A673 (cell line): ENCODE results near the gene IFT52. TPM values are rescaled to one million over a fixed set of nuclear protein-coding genes. Genes with fewer than 3 reads are reported as not detected.

Experiments
- BruUV-seq: library from RNA; stranded (reverse); fragments of 400-500 nt; replicated peaks from 2 replicates; lab custom pipeline; 2021; lab: Mats Ljungman, UMichigan
- CTCF ChIA-PET: fragments of 300-600 bp; sonication (Branson Sonifier 250); formaldehyde crosslinking; loops from one replicate; lab custom pipeline; 2022; ENCODE audit warnings: antibody characterized with exemption; lab: Charles Lee
- POLR2A ChIA-PET: fragments of 300-600 bp; sonication (Branson Sonifier 250); formaldehyde crosslinking; loops from one replicate; lab custom pipeline; 2022; ENCODE audit warnings: antibody characterized with exemption; ENCODE audit not compliant: low non-redundant PET; lab: Charles Lee
- DNase-seq: peaks from one replicate; pipeline ENCODE4 v3.0.0-alpha.2; 2015; ENCODE audit warnings: low spot score
- H3K27ac ChIP-seq: fragments of 200-600 bp; sonication (generic); 2 replicates; pipeline ENCODE4 v1.5.1; 2016; ENCODE audit warnings: mixed run types, low read depth, mild to moderate bottlenecking, mixed read lengths, antibody characterized with exemption, low read length; ENCODE audit not compliant: poor library complexity, severe bottlenecking
- H3K27me3 ChIP-seq: fragments of 200-600 bp; sonication (generic); replicated peaks from 2 replicates; pipeline ENCODE4 v1.6.1; 2017; ENCODE audit warnings: mixed run types, low read depth, mild to moderate bottlenecking, mixed read lengths, antibody characterized with exemption, low read length; ENCODE audit not compliant: insufficient read depth, poor library complexity
- H3K36me3 ChIP-seq: fragments of 200-600 bp; sonication (generic); 2 replicates; pipeline ENCODE4 v1.6.1; 2016; ENCODE audit warnings: mixed run types, mild to moderate bottlenecking, mixed read lengths, antibody characterized with exemption, low read length; ENCODE audit not compliant: insufficient read depth, poor library complexity, severe bottlenecking
- H3K4me1 ChIP-seq: fragments of 200-600 bp; sonication (generic); 2 replicates; pipeline ENCODE4 v1.6.1; 2017; ENCODE audit warnings: mixed run types, mild to moderate bottlenecking, mixed read lengths, antibody characterized with exemption, low read length; ENCODE audit not compliant: insufficient read depth, poor library complexity, severe bottlenecking
- H3K4me3 ChIP-seq: fragments of 200-600 bp; sonication (generic); 2 replicates; pipeline ENCODE4 v1.5.1; 2016; ENCODE audit warnings: low read depth, mixed run types, mild to moderate bottlenecking, mixed read lengths, low read length; ENCODE audit not compliant: poor library complexity, severe bottlenecking
- H3K9me3 ChIP-seq: fragments of 200-600 bp; sonication (generic); 2 replicates; pipeline ENCODE4 v1.6.1; 2016; ENCODE audit warnings: mixed run types, low read depth, mild to moderate bottlenecking, mixed read lengths, antibody characterized with exemption, low read length; ENCODE audit not compliant: poor library complexity, severe bottlenecking
- CTCF ChIP-seq: fragments of 300-800, 200-600 bp; sonication (generic); conservative IDR thresholded peaks from 2 replicates; pipeline ENCODE4 v1.5.1; 2017; ENCODE audit warnings: low read depth, mild to moderate bottlenecking, antibody characterized with exemption, low read length, moderate library complexity, mixed read lengths
- EZH2 ChIP-seq: fragments of 200-600 bp; sonication (generic); IDR thresholded peaks from 2 replicates; pipeline ENCODE4 v1.6.1; 2017; ENCODE audit warnings: borderline replicate concordance, low read depth, mild to moderate bottlenecking, mixed read lengths, antibody characterized with exemption, low read length; ENCODE audit not compliant: poor library complexity, severe bottlenecking
- intact Hi-C: fragments of 100-400 bp; cut with micrococcal nuclease; formaldehyde crosslinking; loops from one replicate; pipeline ENCODE4 v1.10.0; 2022; ENCODE audit not compliant: unreplicated experiment
- total RNA-seq: library from RNA; stranded (reverse); gene quantifications from 2 replicates; pipeline ENCODE4 v1.2.3, GENCODE V29; 2021

Gene IFT52
- total RNA-seq, 1 experiment from 2014 or later: 44.3 TPM

GRCh38 chr20:43658723-43659419, 68.1 kb downstream of the IFT52 start:
- ChIA-PET CTCF (no interaction called here), POLR2A (no interaction called here)
- DNase-seq: no peak
- H3K27me3 ChIP-seq: no peaks in the 10 kb centered on the region
- BruUV-seq: no TSS peak
- no peak overlapping the region for H3K4me3 ChIP-seq
- H3K4me1 ChIP-seq: peaks cover 6% of the 10 kb centered on the region
- intact Hi-C loops: no loop called here
- no peaks in the 10 kb centered on the region for H3K36me3 ChIP-seq
- H3K27ac ChIP-seq: no peak overlapping the region
- TF ChIP-seq EZH2: no peak
- TF ChIP-seq CTCF: no peak
- H3K9me3 ChIP-seq: no peaks in the 10 kb centered on the region

GRCh38 chr20:43662943-43663655, 72.4 kb downstream of the IFT52 start:
- H3K9me3 ChIP-seq: no peaks in the 10 kb centered on the region
- H3K4me3 ChIP-seq: no peak overlapping the region
- H3K27me3 ChIP-seq: no peaks in the 10 kb centered on the region
- DNase-seq: no peak
- CTCF ChIA-PET: no interaction called here
- H3K36me3 ChIP-seq: no peaks in the 10 kb centered on the region
- BruUV-seq: no TSS peak
- H3K27ac ChIP-seq: no peak overlapping the region
- H3K4me1 ChIP-seq: peaks cover 5% of the 10 kb centered on the region
- TF ChIP-seq EZH2 (no peak), CTCF (no peak)
- intact Hi-C loops: no loop called here
- POLR2A ChIA-PET: no interaction called here

- Histone ChIP-seq H3K27me3 (no peaks in the 10 kb centered on the region), H3K9me3 (no peaks in the 10 kb centered on the region), H3K27ac (no peak overlapping the region), H3K4me1 (peaks cover 12% of the 10 kb centered on the region), H3K4me3 (no peak overlapping the region), H3K36me3 (peaks cover 11% of the 10 kb centered on the region)
- DNase-seq: no peak
- POLR2A ChIA-PET: no interaction called here
- intact Hi-C loops: loop anchor here (2.0 kb wide), 1 partner anchor 209 kb away; the partner anchor contains the start of gene SRSF6
- TF ChIP-seq EZH2 (no peak), CTCF (no peak)
- CTCF ChIA-PET: no interaction called here
- BruUV-seq: no TSS peak
These were observed 74.9 kb downstream of the IFT52 start for GRCh38 chr20:43665466-43666176.
